Tibial nerve (tissue), 4 donors: ENCODE results near the gene ELP4. TPM values are rescaled to one million over a fixed set of nuclear protein-coding genes. Genes with fewer than 3 reads are reported as not detected.
"Not testable (repeated sequence)": the region's sequence is repeated elsewhere in the genome, so short reads cannot be mapped to it uniquely, and the experiment has no call there.

Experiments used
- DNase-seq, 2 donors: peaks; one replicate each; pipeline ENCODE4 v3.0.0-alpha.2; 2019; ENCODE audit warnings: low spot score in 2 of 2
- H3K27ac ChIP-seq, 4 donors: fragments of 200-600 bp; sonication (generic) in 3 of 4; one replicate each; pipeline ENCODE4 v1.5.1; 2017 to 2019; ENCODE audit warnings: mild to moderate bottlenecking in 1 of 4
- H3K27me3 ChIP-seq, 2 donors: fragments of 200-600 bp; sonication (generic) in 1 of 2; one replicate each; pipeline versions ENCODE4 v1.5.1 to v1.6.0; 2017 to 2019
- H3K36me3 ChIP-seq, 3 donors: fragments of 200-600 bp; sonication (generic); one replicate each; pipeline ENCODE4 v1.5.1; 2018 to 2019
- H3K4me1 ChIP-seq, 4 donors: fragments of 200-600 bp; sonication (generic) in 3 of 4; one replicate each; pipeline ENCODE4 v1.5.1; 2017 to 2019
- H3K4me3 ChIP-seq, 4 donors: fragments of 200-600 bp; sonication (generic) in 3 of 4; one replicate each; pipeline ENCODE4 v1.5.1; 2017 to 2019; ENCODE audit warnings: mild to moderate bottlenecking in 1 of 4, moderate library complexity in 1 of 4
- H3K9me3 ChIP-seq, 4 donors: fragments of 200-600 bp; sonication (generic) in 3 of 4; one replicate each; pipeline ENCODE4 v1.5.1; 2017 to 2019
- EP300 ChIP-seq, 2 donors: sonication (generic); formaldehyde crosslinking; IDR thresholded peaks; one replicate each; pipeline ENCODE4 v1.6.1; 2017; ENCODE audit warnings: antibody characterized with exemption in 2 of 2, mild to moderate bottlenecking in 1 of 2
- POLR2A ChIP-seq, 2 donors: fragments of 450-650 bp; IDR thresholded peaks; one replicate each; pipeline ENCODE4 v1.6.1; 2017; ENCODE audit warnings: antibody characterized with exemption in 2 of 2, mild to moderate bottlenecking in 2 of 2, moderate library complexity in 2 of 2
- WGBS, 2 donors: methylation state at CpG; one replicate each; pipeline ENCODE4 v1.1.5; 2018; 5-methylcytosine and 5-hydroxymethylcytosine counted together
- total RNA-seq, 4 donors: library from RNA; depleted of rRNA; stranded (reverse); fragments of >200 nt; gene quantifications; one replicate each; pipeline ENCODE4 v1.1.0, GENCODE V29; 2016
- TF ChIP-seq, protein P1 (sequence below), 5 experiments: fragments of 200-600 bp in 3 of 5; fragments of 450-650 bp in 2 of 5; sonication (generic) in 3 of 5; IDR thresholded peaks; one replicate each; pipeline ENCODE4 v1.5.1; 2016 to 2019; ENCODE audit warnings: antibody characterized with exemption in 5 of 5, mild to moderate bottlenecking in 3 of 5, moderate library complexity in 2 of 5

ELP4 gene
- total RNA-seq, 4 donors from 2014 or later, result 19.2 to 32.1 (median 29.7) TPM

DNA sequence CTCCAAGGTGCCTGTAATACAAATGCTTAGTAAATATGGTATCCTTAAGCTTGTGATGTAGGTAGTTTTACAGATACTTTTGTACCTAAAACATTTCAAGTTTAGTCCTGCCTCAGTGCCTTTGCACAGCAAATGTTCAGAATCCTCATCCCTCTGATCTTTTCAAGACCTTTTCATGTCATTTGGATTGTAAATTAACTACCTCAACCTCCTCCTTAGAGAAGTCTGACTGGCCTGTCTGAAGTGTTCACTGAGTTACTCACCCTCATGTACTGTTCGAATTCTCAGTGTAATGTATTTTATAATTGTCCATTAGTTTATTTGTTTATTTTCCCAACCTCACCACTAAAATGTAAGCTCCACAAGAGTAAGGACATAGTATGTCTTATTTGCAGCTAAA, 147.5 kb downstream of the ELP4 start:
- TF ChIP-seq, protein P1, sequence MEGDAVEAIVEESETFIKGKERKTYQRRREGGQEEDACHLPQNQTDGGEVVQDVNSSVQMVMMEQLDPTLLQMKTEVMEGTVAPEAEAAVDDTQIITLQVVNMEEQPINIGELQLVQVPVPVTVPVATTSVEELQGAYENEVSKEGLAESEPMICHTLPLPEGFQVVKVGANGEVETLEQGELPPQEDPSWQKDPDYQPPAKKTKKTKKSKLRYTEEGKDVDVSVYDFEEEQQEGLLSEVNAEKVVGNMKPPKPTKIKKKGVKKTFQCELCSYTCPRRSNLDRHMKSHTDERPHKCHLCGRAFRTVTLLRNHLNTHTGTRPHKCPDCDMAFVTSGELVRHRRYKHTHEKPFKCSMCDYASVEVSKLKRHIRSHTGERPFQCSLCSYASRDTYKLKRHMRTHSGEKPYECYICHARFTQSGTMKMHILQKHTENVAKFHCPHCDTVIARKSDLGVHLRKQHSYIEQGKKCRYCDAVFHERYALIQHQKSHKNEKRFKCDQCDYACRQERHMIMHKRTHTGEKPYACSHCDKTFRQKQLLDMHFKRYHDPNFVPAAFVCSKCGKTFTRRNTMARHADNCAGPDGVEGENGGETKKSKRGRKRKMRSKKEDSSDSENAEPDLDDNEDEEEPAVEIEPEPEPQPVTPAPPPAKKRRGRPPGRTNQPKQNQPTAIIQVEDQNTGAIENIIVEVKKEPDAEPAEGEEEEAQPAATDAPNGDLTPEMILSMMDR (IDR thresholded peaks at IDR 0.05), result no peak
- TF ChIP-seq EP300 (IDR thresholded peaks at IDR 0.05) (no peak), POLR2A (IDR thresholded peaks at IDR 0.05) (no peak)
- no peak overlapping the region for H3K27ac ChIP-seq
- H3K27me3 ChIP-seq, result no peaks in the 10 kb centered on the region
- H3K4me3 ChIP-seq, result no peak overlapping the region
- no peak for DNase-seq
- no peaks in the 10 kb centered on the region for H3K4me1 ChIP-seq
- 93% methylated on average over 1 of the region's 1 CpG for WGBS, 2 donors
- no peaks in the 10 kb centered on the region for H3K9me3 ChIP-seq
- no peaks in the 10 kb centered on the region for H3K36me3 ChIP-seq

DNA sequence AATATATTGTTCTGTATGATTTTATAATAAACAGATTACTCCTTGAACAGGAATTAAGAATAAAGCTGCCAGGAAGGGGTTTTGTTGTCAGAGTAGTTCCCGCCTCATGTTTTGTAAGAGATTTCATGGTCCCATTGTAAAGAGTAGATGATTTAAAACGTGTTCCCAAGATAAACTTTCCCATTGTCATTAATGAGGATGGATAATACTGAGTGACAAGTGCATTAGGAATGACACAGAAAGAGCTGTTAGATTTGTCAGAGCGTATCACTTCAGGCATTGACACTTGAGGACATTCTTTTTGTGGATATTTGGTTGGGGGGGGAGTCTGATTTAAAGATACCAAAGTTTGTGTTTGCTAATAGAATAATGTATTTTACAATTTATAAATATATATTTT, 154.6 kb downstream of the ELP4 start:
- H3K9me3 ChIP-seq, result no peaks in the 10 kb centered on the region
- DNase-seq, result no peak
- no peak overlapping the region for H3K4me3 ChIP-seq
- 69 to 77% methylated on average over 3 of the region's 3 CpGs for WGBS, 2 donors
- no peaks in the 10 kb centered on the region for H3K4me1 ChIP-seq
- H3K27ac ChIP-seq, result no peak overlapping the region
- TF ChIP-seq, protein P1 (IDR thresholded peaks at IDR 0.05), result no peak
- no peak for TF ChIP-seq EP300 (IDR thresholded peaks at IDR 0.05)
- no peak for TF ChIP-seq POLR2A (IDR thresholded peaks at IDR 0.05)
- H3K27me3 ChIP-seq, result no peaks in the 10 kb centered on the region
- no peaks in the 10 kb centered on the region for H3K36me3 ChIP-seq

DNA sequence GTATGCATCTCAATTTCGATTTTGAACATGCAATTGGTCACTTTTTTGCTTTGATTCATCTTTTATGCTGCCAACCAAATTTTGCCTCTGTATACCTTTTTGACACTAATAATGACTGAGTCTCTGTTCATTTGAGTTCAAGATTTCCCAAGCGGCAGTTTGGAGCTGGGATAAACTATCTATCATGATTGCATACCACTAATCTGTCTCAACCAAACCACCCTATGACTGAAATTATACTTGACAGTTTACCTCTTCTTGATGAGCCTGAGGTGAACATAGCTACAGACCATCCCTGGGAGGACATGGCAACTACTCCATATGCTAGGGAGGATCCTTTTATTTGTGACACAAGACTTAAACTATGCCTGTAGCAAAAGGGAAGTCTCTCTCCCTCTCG, 155.4 kb downstream of the ELP4 start:
- H3K36me3 ChIP-seq, result no peaks in the 10 kb centered on the region
- TF ChIP-seq, protein P1 (IDR thresholded peaks at IDR 0.05), result no peak
- TF ChIP-seq POLR2A (IDR thresholded peaks at IDR 0.05), result no peak
- TF ChIP-seq EP300 (IDR thresholded peaks at IDR 0.05), result no peak
- 93 to 96% methylated on average over 3 of the region's 3 CpGs for WGBS, 2 donors
- H3K27me3 ChIP-seq, result no peaks in the 10 kb centered on the region
- H3K4me3 ChIP-seq, result no peak overlapping the region
- no peak for DNase-seq
- H3K9me3 ChIP-seq, result no peaks in the 10 kb centered on the region
- no peak overlapping the region for H3K27ac ChIP-seq
- H3K4me1 ChIP-seq, result no peaks in the 10 kb centered on the region

DNA sequence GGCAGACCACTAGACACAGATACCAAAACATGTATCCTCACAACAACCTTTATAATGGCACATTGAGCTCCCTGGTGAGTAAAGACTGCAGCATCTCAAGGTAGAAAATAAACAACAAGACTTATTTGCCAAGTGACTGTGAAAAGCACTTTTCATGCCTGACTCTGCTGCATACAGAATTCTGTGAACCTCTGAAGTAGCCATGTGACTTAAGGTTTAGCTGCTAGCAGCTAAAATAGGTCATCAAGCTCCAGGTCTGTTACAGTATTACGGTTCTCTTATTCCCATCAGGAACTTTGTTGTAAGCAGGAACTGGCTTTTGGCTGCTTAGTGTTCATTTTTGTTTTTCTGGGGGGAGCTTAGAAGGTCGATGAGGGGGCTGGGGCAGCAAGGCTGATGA, 162.1 kb downstream of the ELP4 start:
- H3K4me1 ChIP-seq, result no peaks in the 10 kb centered on the region
- DNase-seq, result no peak
- H3K27ac ChIP-seq, result no peak overlapping the region

DNA sequence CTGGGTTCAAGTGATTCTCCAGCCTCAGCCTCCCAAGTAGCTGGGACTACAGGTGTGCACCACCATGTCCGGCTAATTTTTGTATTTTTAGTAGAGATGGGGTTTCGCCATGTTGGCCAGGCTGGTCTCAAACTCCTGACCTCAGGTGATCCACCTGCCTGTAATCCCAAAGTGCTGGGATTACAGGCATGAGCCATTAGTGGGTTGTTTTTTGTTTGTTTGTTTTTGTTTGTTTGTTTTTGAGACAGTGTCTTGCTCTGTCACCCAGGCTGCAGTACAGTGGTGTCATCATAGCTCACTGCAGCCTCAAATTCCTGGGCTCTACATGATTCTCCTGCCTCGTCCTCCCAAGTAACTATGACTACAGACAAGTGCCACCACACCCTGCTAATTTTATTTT, 163.5 kb downstream of the ELP4 start:
- H3K27ac ChIP-seq, DNase-seq, H3K36me3 ChIP-seq, H3K4me3 ChIP-seq, H3K9me3 ChIP-seq, H3K4me1 ChIP-seq, H3K27me3 ChIP-seq: not testable (repeated sequence)
- WGBS, 2 donors, result 92 to 95% methylated on average over 3 of the region's 3 CpGs

More for the DNA sequence above, 162.1 kb downstream of the ELP4 start:
- TF ChIP-seq POLR2A (IDR thresholded peaks at IDR 0.05), result no peak
- TF ChIP-seq, protein P1 (IDR thresholded peaks at IDR 0.05), result no peak
- TF ChIP-seq EP300 (IDR thresholded peaks at IDR 0.05), result no peak
- no peak overlapping the region for H3K4me3 ChIP-seq
- no peaks in the 10 kb centered on the region for H3K9me3 ChIP-seq
- 64 to 73% methylated on average over 2 of the region's 2 CpGs for WGBS, 2 donors
- H3K36me3 ChIP-seq, result no peaks in the 10 kb centered on the region
- no peaks in the 10 kb centered on the region for H3K27me3 ChIP-seq
